ENCODE results near the gene HSPA6.
"Not testable (repeated sequence)": the region's sequence is repeated elsewhere in the genome, so short reads cannot be mapped to it uniquely, and the experiment has no call there.

The HSPA6 gene

DNA sequence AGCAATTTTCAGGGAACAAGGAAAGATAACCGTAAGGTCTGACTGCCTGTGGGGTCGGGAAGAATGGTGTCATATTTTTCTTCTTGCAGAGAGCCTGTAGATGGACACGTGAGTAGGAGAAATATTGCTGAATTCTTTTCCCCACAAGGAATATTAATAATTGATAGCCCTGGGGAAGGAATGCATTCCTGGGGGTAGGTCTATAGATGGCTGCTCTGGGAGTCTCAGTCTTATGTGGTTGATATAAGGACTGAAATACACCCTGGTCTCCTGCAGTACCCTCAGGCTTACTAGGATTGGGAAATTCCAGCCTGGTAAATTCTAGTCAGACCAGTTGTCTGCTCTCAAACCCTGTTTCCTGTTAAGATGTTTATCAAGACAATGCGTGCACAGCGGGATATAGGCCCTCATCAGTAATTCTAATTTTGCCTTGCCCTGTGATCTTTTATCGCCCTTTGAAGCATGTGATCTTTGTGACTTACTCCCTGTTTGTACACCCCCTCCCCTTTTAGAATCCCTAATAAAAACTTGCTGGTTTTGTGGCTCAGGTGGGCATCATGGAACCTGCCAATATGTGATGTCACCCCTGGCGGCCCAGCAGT, 12.8 kb downstream of the HSPA6 start:
- DNase-seq: not testable (repeated sequence)

DNA sequence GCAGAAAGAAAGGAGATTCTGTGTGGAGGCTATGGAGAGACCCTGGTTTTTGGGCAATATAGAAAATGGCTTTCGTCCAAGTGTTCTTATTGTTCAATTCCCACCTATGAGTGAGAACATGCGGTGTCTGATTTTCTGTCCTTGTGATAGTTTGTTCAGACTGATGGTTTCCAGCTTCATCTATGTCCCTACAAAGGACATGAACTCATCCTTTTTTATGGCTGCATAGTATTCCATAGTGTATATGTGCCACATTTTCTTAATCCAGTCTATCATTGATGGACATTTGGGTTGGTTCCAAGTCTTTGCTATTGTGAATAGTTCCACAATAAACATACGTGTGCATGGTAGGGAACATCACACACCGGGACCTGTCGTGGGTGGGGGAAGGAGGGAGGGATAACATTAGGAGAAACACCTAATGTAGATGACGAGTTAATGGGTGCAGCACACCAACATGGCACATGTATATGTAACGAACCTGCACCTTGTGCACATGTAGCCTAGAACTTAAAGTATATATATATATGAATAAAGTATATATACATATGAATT, 14.7 kb downstream of the HSPA6 start:
- DNase-seq: not testable (repeated sequence)

DNA sequence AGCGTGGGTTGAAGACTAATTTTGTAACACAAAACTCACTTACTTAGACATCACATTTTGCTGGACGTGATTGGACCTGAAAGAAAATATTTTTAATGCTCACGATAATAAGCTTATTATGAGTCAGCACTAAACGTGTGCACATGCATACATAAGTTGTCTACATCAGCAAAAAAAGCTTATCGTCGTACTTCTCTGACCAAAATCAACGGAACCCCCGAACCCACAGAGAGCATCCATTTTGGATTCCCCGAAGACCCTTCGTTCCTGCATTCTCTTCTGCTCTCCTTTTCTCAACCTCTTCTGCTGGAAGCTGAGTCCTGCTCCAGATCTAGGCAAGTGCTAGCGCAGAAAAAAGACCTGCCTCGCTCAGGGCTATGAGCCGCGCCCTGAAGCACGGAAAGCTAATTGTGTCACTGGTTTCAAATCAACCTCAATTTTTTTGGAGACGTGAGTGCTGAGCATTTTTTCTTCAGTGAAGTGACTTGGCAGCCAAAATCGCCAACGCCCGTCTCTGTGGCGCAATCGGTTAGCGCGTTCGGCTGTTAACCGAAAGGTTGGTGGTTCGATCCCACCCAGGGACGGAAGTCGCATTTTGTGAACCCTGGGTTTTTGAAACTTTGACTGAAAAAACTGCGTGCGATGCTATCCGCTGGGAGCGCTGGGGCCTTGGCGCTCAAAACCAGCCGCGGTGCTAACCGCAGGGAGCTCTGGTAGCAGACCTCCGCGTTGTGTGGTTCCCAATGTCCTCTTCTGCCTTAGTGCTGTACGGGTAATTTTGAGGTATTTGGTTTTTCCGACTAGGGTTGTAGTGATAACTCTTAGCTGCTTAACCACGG, 15.6 kb downstream of the HSPA6 start:
- DNase-seq: peak; percentile 73

DNA sequence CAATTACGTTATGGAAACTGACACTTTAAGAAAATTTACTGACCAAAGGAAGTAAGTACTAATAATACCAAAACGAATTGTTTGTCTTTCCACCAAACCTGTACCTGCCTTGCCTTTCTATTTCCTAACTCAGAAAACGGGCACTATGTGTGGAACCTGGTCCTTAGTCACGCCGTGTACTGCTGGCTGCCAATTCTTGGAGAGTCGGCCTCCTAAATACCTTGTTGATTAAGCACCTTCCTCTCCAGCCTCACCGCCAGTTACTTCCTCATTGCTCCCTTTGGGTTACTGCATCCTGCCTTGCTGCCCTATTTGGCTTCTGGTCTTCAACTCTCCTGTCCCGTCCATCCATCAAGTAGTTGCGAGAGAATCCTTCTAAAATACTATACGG, 16.2 kb downstream of the HSPA6 start:
- not testable (repeated sequence) for DNase-seq

DNA sequence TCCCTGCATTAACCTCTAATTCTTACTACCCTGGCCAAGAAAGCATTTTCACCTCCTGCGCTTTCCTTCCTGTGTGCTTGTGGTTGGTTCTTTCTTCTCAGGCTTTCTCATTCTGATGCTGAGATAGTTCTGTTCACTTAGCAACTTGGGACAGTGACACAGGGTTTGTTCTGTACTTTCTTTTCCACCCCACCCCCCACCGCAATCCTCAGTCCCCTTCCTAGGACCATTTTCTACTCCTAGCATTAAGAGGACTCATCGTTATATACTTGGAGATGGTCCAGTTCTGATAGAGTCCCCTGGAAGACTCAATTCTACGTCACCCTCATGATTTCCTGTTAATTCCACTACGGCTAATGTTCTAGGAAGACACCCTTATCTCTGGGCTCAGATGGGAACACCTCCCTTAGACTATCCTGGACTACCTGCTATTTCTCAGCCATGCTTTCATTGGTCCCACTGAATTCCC, 17.8 kb downstream of the HSPA6 start:
- not testable (repeated sequence) for DNase-seq

DNA sequence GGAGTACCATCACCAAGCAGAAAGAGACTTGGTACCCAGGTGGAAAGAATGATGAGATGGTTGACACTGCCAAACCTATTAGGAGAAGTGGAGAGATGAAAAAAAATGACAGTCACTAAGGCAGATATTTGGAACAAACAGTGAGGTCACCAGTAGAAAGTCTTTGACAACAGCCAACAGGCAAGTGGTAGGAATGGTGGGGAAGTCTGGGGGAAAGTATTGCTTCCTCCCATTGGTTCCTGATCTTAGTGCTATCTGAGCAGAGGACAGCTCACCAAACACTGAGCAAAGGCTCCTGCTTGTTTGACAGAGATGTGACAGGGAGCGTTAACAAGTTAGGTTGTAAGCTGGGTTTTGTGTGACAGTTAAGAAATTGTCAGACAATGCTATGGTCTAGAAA, 18.8 kb downstream of the HSPA6 start:
- DNase-seq: not testable (repeated sequence)

DNA sequence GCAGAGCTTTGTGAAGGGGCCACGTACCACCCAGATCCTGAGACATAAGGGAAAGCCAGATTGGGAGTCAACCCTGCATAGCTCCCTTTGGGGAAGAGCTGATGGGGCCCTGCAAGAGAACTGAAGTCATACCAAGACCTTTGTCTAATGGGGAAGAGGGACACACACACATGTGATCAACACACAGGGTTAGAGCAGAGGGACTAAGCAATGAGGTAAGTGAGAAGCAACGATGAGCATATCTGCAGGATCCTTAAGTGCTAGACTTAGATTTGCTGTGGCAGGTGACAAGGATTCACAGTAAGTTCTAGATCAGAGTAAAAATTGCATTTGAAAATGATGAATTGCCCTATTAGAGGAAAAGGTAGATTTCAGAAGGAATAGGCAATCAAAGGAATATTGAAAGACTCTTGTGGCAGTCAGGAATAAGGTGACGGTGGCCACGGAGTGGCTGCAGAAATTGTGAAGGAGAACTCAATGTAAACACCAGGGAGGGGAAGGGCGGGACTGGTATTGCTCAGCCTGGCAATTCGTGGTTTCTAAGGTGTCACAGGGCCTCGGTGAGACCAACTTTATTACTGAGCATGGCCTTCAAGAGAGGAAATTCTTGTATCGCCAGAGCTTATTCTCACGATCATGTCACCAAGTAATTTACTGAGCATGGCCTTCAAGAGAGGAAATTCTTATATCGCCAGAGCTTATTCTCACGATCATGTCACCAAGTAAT, 20.8 kb downstream of the HSPA6 start:
- DNase-seq: not testable (repeated sequence)

DNA sequence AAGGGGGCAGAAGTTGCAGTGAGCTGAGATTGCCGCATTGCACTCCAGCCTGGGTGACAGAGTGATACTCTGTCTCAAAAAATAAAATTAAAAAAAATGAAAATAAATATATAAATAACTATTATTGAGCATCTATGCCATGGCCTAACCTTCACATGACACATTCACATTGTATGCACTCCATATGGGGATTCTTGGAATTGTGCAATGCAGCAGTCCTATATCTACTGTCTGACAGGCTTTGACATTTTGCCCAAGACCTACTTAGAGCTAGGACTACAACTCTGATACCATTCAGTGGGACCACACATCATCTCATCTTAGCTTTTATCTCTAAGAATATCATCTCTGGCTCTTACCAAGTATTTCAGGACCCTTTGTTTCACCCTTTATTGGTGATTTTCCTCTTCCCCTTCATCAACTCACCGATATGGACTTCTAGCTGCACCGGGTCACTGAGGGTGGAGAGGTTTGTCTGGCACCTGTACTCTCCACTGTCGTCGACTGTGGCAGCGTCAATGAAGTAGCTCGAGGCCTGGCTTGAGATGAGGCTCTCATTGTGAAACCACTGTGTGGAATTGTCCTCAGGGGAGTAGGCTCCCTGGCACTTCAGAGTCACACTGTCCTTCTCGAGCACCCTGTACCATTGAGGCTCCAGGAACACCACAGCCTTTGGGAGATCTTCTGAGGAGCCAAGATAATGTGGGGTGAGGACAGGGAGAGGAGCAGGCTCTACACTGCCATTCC, 23.8 kb downstream of the HSPA6 start:
- not testable (repeated sequence) for DNase-seq

DNA sequence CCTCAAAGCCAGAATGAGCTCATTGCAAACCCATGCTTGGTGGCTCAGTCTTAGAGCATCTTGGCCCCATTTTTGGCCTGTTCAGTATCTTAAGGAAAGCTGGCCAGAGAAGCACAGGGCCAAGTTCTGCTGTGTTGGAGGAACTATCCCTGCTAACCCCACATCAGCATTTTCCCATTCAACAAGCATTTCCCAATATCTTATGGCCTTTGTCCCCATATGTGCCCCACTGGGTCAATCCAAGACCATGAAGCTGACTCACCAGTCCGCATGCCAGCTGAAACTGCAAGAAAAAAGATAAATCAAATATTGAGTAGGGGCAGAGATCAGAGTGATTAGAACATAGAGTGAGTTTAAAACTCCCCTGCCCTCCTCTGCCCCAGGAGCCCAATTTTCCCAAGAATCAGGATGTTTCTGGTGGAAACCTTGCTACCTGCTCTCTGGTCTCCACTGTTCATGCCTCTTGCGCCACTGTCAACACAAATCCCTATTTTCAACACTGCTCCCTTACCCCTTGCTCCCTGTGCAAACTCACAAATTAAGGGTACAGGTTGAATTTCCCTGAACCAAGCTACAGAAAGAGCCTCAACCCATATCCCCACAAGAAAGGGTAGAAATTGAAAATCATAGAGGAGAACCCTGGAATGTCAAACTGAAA, 24.5 kb downstream of the HSPA6 start:
- not testable (repeated sequence) for DNase-seq

DNA sequence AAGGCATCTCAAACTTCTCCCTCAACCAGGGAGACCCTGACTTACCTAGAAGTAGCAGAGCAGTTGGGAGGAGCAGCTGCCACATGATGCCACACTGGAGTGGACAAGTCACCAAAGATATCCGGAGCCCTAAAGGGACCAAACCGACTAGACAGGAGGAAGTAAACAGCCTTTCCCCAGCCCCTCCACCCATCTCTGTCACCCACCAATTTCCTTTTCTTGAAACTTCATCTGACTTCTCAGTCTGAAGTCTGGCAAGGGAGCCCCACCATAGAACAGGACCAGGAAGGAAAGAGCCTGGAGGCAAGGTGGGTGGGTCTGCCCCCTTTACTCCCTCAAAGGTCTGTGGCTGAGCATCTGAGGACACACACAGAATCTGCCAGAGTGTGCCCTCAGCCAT, 25.3 kb downstream of the HSPA6 start, which contains the start of gene FCGR3A:
TSS of gene FCGR3A (minus strand) at position 167 of the 400 bp plus-strand sequence. CDS start at position 85, 82 bp downstream.
- no peak for DNase-seq

DNA sequence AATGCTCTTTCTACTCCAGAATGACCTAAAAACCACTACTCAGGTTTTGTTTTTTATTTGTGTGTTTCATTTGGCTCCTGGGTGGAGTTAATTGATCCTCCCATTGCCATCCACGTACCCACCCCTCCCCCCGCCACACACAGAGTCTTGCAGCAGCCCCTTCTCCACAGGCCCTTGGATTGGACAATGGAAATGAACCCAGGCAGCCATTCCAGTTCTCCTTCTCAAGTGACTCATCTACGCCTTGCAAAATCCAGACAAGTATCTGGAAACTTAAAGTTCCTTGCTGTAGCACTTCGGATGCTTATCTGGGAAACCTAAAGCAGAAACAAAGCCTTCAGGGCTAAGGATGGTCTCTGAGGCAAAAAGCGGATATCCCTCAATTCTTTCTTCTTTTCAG, 26.6 kb downstream of the HSPA6 start:
- not testable (repeated sequence) for DNase-seq

DNA sequence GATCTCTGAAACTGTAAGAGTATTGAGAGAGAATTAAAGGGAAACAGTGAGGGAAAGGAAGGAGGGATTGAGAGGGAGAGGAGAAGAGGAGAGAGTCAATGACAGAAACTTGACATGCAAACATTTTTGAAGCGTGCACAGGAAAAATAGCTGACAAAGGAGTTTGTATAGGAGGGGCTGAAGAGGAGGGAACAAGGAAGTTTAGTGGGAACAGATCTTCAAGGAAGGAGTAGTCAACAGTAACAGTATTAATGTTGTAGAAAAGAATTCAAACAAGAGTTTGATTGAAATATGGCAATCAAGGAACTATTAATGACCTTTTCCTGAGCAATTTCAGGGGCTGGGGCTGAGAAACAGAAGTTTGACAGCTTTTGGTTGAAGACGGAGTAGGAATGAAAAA, 29.3 kb downstream of the HSPA6 start:
- not testable (repeated sequence) for DNase-seq

DNA sequence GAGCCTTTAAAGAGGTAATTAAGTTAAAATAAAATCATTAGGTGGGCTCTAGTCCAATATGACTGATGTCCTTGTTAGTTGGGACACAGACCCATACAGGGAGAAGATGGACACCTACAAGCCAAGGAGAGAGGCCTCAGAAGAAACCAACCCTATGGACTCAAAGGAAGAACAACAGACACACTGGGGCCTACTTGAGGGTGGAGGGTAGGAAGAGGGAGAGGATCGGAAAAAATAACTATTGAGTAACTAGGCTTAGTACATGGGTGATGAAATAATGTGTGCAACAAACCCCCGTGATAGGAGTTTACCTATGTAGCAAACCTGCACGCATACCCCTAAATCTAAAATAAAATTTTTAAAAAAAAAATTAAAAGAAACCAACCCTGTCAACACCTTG, 30.0 kb downstream of the HSPA6 start:
- DNase-seq: not testable (repeated sequence)

DNA sequence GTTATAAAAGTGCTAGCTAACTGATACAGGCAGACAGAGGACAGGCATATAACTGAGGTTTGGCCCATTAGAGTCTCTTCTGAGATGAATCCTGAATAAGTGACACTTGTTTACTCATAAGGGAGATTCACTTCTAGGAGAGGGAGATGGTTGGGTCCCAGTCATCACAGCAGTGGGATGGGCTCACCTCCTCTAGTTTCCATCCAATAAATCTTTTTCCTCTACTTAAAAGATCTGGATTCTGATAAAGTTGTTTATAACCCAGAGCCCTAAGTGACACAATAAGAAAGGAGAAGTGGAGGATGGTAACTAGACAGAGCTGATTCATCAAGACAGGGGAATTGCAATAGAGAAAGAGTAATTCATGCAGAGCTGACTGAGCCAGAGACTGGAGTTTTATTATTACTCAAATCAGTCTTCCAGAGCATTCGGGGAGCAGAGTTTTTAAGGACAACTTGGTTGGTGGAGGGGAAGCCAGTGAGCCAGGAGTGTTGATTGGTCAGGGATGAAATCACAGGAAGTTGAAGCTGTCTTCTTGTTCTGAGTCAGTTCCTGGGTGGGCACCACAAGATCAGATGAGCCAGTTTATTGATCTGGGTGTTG, 30.6 kb downstream of the HSPA6 start:
- DNase-seq: not testable (repeated sequence)

DNA sequence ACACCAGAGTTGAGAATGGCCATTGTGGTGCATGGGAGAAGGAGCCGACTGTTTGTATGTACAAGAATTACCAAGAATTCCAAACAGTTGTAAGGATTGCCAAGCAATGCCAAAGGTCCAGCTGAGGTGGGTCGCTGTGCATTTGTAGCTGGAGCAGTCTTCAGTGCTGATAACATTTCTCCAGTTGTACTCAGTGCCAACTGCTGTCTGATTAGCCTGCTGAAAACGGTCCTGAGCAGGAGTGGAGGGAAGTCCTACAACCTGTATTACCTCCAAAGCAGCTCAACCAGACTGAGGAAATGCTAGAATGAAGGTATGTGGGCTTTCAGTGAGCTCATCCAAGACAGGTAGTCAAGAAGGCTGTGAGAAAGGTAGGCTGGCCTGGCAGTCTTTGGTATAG, 31.8 kb downstream of the HSPA6 start:
- DNase-seq: not testable (repeated sequence)

DNA sequence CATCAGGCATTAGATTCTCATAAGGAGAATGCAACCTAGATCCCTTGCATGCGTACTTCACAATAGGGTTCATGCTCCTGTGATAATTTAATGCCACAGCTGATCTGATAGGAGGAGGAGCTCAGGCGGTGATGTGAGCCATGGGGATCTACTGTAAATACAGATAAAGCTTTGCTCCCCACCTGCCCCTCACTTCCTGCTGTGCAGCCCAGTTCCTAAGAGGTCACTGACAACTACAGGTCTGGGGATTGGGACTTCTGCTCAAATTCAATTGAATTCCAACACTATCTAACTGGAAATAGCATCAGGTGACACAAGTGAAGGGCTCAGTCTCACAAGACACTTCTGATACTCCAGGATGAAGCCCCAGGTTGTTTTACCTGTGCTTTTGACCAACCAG, 32.6 kb downstream of the HSPA6 start:
- not testable (repeated sequence) for DNase-seq

DNA sequence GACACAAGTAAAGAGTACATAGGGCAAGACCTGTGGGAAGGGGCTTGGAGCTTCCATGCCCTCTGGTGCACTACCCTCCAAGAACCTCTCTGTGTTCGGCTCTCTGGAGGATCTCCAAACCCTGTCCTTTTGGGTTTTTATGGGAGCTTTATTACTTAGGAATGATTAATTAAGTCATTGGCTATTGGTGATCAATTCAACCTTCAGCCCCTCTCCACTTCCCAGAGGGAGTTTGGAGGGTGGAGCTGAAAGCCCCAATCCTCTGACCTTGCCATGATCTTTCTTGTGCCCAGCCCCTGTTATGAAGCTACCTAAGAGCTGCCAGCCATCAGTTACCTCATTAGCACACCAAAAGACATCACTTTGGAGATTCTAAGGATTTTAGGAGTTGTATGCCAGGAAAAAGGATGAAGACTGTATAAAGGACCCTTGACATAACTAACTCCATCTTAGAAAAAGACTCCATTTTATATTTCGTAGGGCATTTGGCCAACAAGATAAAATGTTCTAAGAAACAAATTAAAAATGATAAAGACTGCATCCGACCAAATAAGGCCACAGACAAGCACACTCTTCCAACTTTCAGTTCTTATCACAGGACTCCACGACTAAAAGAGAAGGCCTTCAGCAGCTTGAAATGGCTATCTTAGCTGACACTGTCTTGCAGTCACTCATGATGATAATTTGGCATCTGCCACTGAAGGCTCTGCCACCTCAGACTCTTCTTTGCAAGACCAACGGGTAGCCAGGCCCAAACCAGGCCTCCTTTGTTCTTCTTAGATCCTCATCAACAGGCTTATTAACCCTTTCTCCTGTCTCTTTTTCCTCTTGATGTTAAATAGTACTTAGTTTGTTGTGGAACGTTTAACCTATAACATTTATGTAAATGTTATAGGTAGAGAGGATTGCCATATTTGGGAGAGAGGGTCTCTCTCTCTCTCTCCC, 33.4 kb downstream of the HSPA6 start:
- DNase-seq: not testable (repeated sequence)

DNA sequence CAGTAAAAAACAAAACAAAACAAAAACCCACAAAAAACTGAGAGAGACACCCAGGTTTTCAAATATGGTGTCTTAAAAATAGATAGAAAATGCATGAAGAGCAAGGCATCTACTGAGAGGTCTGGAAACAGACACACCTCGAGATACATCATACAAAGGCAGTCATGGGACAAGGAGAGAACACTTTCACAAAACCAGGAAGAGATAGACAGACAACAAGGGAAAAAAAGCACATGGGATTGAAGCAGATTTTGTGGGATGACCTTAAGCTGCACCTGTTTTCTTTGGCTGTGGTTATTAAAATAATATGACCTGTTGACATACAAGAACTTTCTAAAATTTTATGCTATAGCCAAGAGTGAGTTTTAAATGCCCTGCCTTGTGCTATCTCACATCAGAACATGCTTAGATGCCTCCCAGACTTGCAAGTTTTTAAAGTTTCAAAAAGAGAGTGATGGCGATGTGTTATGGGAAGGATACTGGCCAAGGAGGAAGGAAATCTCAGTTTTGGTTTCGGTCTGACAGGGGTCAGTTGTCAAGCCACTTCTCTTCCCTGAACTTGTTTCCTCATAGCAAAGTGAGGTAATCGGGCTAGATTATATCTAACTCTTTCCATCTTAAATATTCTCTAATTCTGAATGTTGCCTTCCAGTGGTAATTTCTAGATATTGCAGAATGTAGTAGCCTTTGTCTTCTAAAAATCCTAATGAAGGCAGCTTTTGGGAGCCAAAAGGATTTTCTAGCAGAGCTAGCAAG, 36.8 kb downstream of the HSPA6 start:
- DNase-seq: not testable (repeated sequence)

DNA sequence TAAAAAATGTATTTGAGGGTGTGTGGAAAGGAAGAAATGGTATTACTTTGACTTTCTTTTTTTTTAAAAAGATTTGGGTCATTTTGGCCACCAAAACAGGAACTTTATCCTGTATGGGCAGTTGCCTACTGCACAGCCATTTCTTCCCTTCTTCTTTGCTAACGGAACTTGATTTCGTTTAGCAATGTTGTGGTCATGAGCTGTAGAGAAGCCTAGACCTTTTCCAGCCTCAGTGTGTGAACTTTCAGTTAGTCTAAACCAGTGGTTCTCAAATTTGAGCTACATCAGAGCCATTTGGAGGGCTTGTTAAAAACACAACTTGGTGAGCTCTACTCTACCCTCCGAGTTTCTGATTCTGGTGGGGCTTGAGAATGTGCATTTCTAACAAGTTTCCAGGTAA, 38.1 kb downstream of the HSPA6 start:
- DNase-seq: not testable (repeated sequence)
